Thyroid gland (tissue), 4 donors: ENCODE measurements around the gene TRIM16.
"Not testable (repeated sequence)": the region's sequence is repeated elsewhere in the genome, so short reads cannot be mapped to it uniquely, and the experiment has no call there.

Experiments
- CTCF ChIP-seq, 6 experiments: fragments of 200-600 bp in 3 of 6; fragments of 450-650 bp in 3 of 6; sonication (generic) in 3 of 6; IDR thresholded peaks; one replicate each; pipeline ENCODE4 v1.5.1; 2016 to 2019; ENCODE audit warnings: antibody characterized with exemption in 6 of 6, mild to moderate bottlenecking in 2 of 6, inconsistent platforms in 1 of 6, moderate library complexity in 1 of 6
- POLR2A ChIP-seq, 2 donors: fragments of 450-650 bp; IDR thresholded peaks; one replicate each; pipeline ENCODE4 v1.6.1; 2017; ENCODE audit warnings: antibody characterized with exemption in 2 of 2, mild to moderate bottlenecking in 2 of 2, moderate library complexity in 1 of 2

GRCh38 chr17:15699937-15700336 is 15.8 kb upstream of the TRIM16 start:
- TF ChIP-seq CTCF, POLR2A (IDR thresholded peaks at IDR 0.05): not testable (repeated sequence)
